Fibroblast of villous mesenchyme (primary cell): ENCODE results near the gene CSMD2. TPM values are rescaled to one million over a fixed set of nuclear protein-coding genes. Genes with fewer than 3 reads are reported as not detected.

Source experiments
- DNase-seq: peaks from one replicate; pipeline ENCODE4 v3.0.0-alpha.2; 2010; ENCODE audit warnings: low read depth
- H3K4me3 ChIP-seq: 2 replicates; pipeline ENCODE4 v1.5.1; 2011; ENCODE audit warnings: low read depth, mild to moderate bottlenecking, low read length
- CTCF ChIP-seq: IDR thresholded peaks from 2 replicates; pipeline ENCODE4 v1.5.1; 2012; ENCODE audit warnings: low read depth, mild to moderate bottlenecking, low read length; ENCODE audit not compliant: insufficient read depth
- total RNA-seq: library from RNA; depleted of rRNA; stranded (reverse); fragments of >200 nt; gene quantifications from 2 replicates; pipeline ENCODE4 v1.2.3, GENCODE V29; 2012

CSMD2 gene
- total RNA-seq, 1 donor, result 3.0 TPM

GRCh38 chr1:33960188-33960895, 204.7 kb downstream of the CSMD2 start:
- TF ChIP-seq CTCF, result no peak

GRCh38 chr1:33957854-33958253, 207.2 kb downstream of the CSMD2 start:
- TF ChIP-seq CTCF, result no peak
- no peak overlapping the region for H3K4me3 ChIP-seq
- DNase-seq, result no peak

More at GRCh38 chr1:33960188-33960895, 204.7 kb downstream of the CSMD2 start:
- H3K4me3 ChIP-seq, result no peak overlapping the region
- no peak for DNase-seq

- no peak for DNase-seq
- H3K4me3 ChIP-seq, result no peak overlapping the region
- no peak for TF ChIP-seq CTCF
Observed at GRCh38 chr1:33955096-33955495, 209.9 kb downstream of the CSMD2 start.

DNA sequence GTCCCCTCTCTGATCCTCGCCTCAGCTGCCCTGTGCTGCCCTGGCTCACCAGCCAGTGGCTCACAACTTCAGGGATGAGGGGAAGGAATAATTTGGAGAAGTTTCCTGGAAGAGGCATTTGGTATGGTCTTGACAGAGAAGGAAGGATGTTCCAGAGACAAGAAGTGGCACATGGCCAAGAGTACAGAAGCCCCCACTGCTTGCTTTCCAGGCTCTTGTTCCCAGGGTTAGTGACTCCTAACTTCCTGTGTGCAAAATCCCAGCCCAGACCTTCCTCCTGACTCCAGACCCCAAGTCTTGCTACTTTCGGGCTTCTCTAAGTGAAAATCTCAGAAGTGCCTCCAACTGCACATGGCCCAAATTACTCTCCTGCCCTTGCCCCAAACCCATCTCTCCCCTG, 215.5 kb downstream of the CSMD2 start:
- no peak overlapping the region for H3K4me3 ChIP-seq
- TF ChIP-seq CTCF, result no peak
- DNase-seq, result no peak

GRCh38 chr1:33948291-33948690, 216.7 kb downstream of the CSMD2 start:
- no peak overlapping the region for H3K4me3 ChIP-seq
- DNase-seq, result no peak
- TF ChIP-seq CTCF, result no peak

GRCh38 chr1:33946836-33947235, 218.2 kb downstream of the CSMD2 start:
- no peak for DNase-seq
- no peak for TF ChIP-seq CTCF
- H3K4me3 ChIP-seq, result no peak overlapping the region

- H3K4me3 ChIP-seq, result no peak overlapping the region
- DNase-seq, result no peak
- no peak for TF ChIP-seq CTCF
Observed at GRCh38 chr1:33944846-33945245, 220.2 kb downstream of the CSMD2 start.
